ENCODE measurements around the gene URGCP.
"Not testable (repeated sequence)": the region's sequence is repeated elsewhere in the genome, so short reads cannot be mapped to it uniquely, and the experiment has no call there.

Gene URGCP

GRCh38 chr7:43872406-43873110, 33.8 kb downstream of the URGCP start:
- DNase-seq (ENCODE audit: low spot score), result peak; percentile 48

GRCh38 chr7:43871064-43871463, 35.3 kb downstream of the URGCP start:
- DNase-seq (ENCODE audit: low spot score), result no peak

GRCh38 chr7:43870316-43870715, 36.1 kb downstream of the URGCP start:
- DNase-seq (ENCODE audit: low spot score), result no peak

GRCh38 chr7:43869867-43870240, 36.5 kb downstream of the URGCP start:
- peak; percentile 40 for DNase-seq (ENCODE audit: low spot score)

GRCh38 chr7:43869006-43869866, 37.2 kb downstream of the URGCP start, which contains the start of gene MRPS24:
Gene MRPS24 (minus strand): TSS chr7:43869517. CDS start chr7:43869495, 22 bp downstream.
- DNase-seq (ENCODE audit: low spot score), result peak; percentile 97

DNA sequence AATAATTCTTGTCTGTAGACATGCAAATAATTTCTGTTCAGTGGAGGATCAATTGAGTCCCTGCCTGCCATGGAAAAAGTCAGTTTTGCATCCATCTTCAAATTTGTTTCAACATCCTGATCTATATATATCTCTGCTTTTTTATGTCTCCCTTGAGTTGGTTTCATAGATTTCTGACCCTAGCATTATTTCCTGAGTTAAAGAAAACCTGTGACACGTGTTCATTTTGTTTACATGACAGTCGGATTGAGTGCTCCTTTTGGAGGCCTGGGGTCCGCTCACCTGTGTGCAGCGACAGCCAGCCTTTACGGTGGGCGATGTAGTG, 37.8 kb downstream of the URGCP start:
- no peak for DNase-seq (ENCODE audit: low spot score)

DNA sequence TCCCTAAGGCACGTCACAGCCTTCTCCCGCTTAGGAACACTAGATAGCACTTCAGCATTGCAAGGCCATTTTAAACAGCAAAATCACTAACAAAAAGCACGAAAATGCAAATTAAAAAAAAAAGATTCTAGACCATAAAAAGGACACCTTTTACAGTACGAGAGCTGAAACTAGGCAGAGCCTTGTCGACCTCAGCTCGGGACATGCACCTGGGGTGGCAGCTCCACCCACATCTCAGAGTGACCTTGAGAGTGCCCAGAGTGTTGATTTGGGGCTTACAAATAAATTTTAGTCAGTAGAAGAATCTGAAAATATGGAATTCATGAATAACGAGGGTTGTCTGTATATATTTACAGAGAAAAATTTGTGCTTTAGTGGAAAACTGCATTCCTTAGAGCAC, 38.2 kb downstream of the URGCP start:
- no peak for DNase-seq (ENCODE audit: low spot score)

GRCh38 chr7:43865277-43865676, 41.1 kb downstream of the URGCP start:
- no peak for DNase-seq (ENCODE audit: low spot score)

- DNase-seq (ENCODE audit: low spot score), result no peak
Measured at GRCh38 chr7:43864126-43864525, 42.3 kb downstream of the URGCP start.

DNA sequence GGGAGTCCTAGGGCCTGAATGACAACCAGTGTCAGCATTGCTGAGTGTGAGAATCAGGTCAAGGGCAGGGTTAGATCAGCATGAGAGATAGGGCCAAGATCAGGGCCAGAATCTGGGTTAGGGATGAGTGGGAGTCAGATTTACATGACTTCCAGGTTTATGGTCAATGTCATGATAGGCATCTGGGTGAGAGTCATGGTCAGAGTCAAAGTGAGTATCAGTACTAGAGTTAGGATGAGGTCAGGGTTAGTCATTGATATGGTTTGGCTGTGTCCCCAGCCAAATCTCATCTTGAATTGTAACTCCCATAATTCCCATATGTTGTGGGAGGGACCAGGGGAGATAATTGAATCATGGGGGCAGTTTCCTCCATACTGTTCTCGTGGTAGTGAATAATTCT, 49.4 kb downstream of the URGCP start:
- DNase-seq (ENCODE audit: low spot score), result no peak

DNA sequence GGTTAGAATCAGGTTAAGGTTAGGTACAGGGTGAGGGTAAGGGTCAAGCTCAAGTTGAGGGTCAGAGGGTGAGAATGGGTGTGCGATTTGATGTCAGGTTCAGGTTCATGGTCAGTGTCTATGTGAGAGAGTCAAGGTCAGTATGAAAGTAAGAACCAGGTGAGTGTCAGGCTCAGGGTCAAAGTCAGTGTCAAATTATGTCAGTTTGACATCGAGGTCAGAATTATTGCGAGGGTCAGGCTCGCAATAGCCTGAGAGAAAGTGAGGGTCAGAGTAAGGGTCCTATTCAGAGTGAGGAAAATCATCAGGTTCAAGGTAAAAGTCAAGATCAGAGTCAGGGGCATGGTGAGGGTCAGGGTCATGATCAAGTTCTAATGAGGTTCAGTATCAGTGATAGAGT, 50.1 kb downstream of the URGCP start:
- DNase-seq (ENCODE audit: low spot score), result no peak

DNA sequence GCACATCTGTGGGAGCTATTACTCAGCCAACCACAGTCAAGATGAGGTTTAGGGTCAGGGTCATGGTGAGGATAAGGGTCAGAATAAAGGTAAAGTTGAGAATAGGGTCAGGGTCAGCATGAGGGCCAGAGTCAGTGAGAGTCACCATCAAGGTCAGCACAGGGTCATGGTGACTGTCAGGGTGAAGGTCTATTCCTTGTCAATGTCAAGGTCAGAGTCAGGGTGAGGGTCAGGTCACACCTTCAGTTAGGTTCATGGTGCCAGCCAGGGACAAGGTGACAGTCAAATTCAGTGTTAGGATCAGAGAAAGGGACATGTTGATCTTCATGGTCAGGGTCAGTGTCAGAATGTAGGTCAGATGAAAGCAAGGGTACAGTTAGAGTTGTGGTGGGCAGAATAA, 51.2 kb downstream of the URGCP start:
- no peak for DNase-seq (ENCODE audit: low spot score)

DNA sequence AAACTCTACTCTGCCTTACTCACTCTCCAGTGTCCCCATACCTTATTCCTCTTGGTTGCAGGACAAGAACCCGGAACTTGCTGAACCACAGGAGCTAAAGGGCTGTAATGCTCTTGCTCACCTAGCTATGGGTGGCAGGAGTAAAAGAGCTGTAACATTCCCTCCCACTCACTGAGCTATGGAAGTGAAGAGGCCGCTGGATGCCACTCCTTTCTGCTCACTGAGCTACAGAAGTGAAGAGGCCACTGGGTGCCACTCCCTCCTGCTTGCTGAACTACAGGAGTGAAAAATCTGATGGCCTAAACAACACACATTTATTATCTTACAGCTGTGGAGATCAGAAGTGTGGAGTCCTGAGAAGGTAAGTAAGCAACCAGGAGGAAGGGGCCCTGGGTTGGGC, 54.6 kb downstream of the URGCP start:
- no peak for DNase-seq (ENCODE audit: low spot score)

DNA sequence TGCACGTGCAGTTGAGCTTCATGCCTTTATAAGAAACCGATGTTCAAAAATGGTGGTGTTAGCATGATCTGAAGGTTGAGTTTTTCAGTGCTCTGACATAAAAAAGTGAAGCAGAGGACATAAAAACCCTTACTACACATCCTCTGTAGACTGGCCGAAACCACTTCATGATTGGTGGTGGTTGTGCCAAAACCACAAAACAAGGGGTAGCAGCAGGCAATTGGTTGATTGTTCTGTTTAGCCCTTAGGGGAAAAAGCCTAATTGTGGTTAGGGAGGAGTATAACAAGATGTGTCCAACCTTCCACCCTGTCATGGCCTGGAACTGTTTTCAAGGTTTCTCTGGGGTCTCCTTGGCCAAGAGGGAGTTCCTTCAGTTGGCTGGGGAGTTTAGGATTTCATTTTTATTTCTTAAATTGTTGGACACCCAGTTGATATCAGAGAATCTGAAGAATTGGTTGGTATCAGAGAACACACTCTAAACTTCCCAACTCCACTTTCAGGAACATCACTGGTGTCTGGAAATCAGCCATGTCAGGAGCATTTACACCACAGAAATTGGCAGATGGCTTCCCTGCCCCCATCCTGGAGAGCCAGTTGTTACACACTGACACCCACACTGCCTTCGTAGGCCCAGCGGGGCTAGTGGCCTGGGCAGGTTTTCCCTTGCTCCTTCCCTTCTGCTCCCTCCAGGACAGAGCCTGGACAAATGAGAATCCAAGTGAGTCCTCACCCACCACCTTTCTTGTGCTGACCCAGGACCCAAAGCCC, 55.9 kb downstream of the URGCP start:
- no peak for DNase-seq (ENCODE audit: low spot score)

DNA sequence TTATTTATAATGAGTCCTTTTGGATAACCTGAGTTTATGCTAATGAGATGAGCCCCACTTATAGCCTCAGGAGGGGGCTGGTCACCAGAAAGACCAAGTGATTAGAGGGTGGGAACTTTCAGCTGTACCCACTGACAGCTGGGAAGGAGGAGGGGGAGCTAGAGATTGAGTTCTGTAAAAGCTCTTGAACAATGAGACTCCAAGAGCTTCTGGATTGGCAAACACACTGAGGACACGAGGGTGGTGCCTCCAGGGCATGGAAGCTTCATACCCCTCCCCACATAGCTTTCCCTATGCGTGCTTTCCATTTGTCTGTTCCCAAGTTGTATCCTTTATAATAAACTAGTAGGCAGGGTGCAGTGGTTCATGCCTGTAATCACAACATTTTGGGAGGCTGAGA, 57.3 kb downstream of the URGCP start:
- no peak for DNase-seq (ENCODE audit: low spot score)

GRCh38 chr7:43847496-43847895, 58.9 kb downstream of the URGCP start:
- DNase-seq (ENCODE audit: low spot score), result no peak

GRCh38 chr7:43844662-43845061, 61.7 kb downstream of the URGCP start:
- DNase-seq (ENCODE audit: low spot score), result no peak

DNA sequence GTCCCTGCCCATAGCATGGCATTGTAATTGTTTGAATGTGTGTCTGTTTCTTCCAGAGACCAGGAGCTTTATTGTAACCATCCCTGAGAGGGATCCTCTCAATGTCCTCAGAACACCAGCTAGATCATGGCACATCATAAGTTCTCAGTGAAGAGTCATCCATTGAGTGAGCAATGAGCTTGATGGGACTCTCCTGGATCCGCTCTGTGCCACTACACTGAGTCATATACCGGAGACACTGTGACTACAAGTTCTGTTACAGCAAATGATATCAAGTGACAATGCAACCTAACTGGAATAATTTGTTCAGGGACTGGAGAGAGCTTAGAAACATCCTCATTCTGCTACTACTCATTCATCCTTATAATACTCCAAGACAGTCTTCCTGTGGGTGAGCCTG, 62.1 kb downstream of the URGCP start:
- DNase-seq (ENCODE audit: low spot score), result no peak

DNA sequence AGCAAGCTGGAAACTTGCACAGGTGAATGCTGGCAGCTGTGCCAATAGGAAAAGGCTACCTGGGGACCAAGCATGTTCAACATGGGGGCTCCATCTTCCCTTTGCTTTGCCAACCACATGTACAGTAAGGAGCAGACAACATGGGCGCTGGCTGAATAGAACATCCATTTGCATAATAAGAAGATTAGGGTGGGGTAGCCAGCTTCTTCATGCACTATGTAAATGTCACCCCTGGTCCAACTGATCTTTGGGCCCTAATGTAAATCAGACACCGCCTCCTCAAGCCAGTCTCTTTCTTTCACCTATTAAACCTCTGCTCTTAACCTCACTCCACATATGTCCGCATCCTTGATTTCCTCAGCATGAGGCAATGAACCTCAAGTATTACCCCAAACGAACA, 63.1 kb downstream of the URGCP start:
- DNase-seq (ENCODE audit: low spot score), result no peak

- no peak for DNase-seq (ENCODE audit: low spot score)
Measured at GRCh38 chr7:43838201-43838658, 68.2 kb downstream of the URGCP start.

DNA sequence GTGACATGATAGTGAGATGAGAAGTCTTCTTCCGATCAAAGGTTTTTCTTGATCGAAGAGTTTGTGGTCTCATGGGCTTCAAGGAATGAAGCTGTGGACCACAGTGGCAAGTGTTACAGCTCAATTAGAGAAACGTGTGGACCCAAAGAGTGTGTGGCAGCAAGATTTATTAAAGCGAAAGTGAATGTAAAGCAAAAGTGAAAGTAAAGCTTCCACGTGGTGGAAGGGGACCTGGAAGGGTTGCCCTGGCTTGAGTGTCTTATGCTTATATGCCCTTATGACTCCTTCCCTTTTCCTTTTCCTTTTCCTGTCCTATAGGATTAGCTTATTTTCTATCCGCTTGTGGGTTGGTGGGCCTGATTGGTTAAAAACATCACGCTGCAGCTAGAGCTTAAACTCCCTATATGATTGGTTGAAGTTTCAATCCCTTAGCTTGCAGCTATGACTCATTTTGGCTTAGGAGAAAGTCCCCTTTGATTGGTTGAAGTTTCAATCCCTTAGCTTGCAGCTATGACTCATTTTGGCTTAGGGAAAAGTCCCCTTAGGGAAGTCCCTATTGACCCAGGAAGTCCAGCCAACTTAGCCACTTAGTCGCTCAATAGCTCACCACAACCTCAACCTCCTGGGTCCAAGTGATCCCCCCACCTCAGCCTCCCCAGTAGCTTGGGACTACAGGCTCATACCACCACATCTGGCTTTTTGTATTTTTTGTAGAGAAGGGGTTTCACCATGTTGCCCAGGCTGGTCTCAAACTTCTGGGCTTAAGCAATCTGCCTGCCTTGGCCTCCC, 71.7 kb downstream of the URGCP start:
- DNase-seq (ENCODE audit: low spot score), result no peak

DNA sequence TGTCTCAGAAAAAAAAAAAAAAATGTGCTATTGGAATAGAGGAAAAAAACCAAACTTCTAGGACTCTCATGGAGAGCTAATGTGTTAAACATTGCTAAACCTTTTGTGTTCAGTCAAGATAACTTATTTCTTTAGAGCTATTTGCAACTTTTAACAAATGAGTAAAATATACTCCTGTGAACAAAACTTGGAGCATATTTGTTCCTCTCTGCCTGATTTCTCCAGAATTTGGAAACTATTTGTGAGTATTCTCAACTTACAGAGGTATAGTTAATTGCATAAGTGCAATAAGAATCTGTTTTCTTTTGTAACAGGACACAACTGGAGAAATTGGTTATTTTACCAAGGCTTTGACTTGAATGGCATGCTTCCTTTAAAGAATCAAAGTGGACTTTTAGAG, 75.5 kb downstream of the URGCP start:
- not testable (repeated sequence) for DNase-seq (ENCODE audit: low spot score)
